Right lobe of liver (tissue), 6 donors: ENCODE measurements around the gene DZIP1. TPM values are rescaled to one million over a fixed set of nuclear protein-coding genes. Genes with fewer than 3 reads are reported as not detected.

Experiments
- ATAC-seq, 4 donors: fragments of 200-7000 bp; cut with Tn5 transposase; one replicate each; pipeline ENCODE4 v1.9.1; 2020; ENCODE audit warnings: mild to moderate bottlenecking in 4 of 4, moderate library complexity in 4 of 4
- DNase-seq, 3 donors: peaks; one replicate each; pipeline ENCODE4 v3.0.0-alpha.2; 2020
- H3K27ac ChIP-seq, 3 donors: fragments of 200-600 bp; one replicate each; pipeline ENCODE4 v1.8.0; 2022
- H3K27me3 ChIP-seq, 2 donors: fragments of 200-600 bp; one replicate each; pipeline ENCODE4 v1.8.0; 2022
- H3K36me3 ChIP-seq, 4 donors: fragments of 200-600 bp; sonication (generic) in 1 of 4; one replicate each; pipeline versions ENCODE4 v1.5.1 to v1.8.0; 2017 to 2022; ENCODE audit warnings: control low read depth in 1 of 4
- H3K4me1 ChIP-seq, 4 donors: fragments of 200-600 bp; sonication (generic) in 1 of 4; one replicate each; pipeline versions ENCODE4 v1.5.1 to v1.8.0; 2017 to 2022; ENCODE audit warnings: control low read depth in 1 of 4
- H3K4me3 ChIP-seq, 3 donors: fragments of 200-600 bp; one replicate each; pipeline ENCODE4 v1.8.0; 2022
- H3K9me3 ChIP-seq, 4 donors: fragments of 200-600 bp; sonication (generic) in 1 of 4; one replicate each; pipeline versions ENCODE4 v1.5.1 to v1.8.0; 2017 to 2022; ENCODE audit warnings: control low read depth in 1 of 4
- CTCF ChIP-seq, 4 donors: fragments of 200-600 bp in 3 of 4; fragments of 450-650 bp in 1 of 4; IDR thresholded peaks; one replicate each; pipeline versions ENCODE4 v1.5.1 to v1.8.0; 2016 to 2022; ENCODE audit warnings: antibody characterized with exemption in 4 of 4, mild to moderate bottlenecking in 2 of 4
- POLR2A ChIP-seq: fragments of 450-650 bp; IDR thresholded peaks from one replicate; pipeline ENCODE4 v1.6.1; 2017; ENCODE audit warnings: antibody characterized with exemption, mild to moderate bottlenecking
- WGBS: methylation state at CpG from one replicate; pipeline ENCODE4 v1.1.6; 2018; ENCODE audit warnings: low coverage, low lambda C conversion rate; ENCODE audit not compliant: insufficient coverage; ENCODE audit errors: missing lambda C conversion rate; 5-methylcytosine and 5-hydroxymethylcytosine counted together
- intact Hi-C, 2 donors: fragments of 100-400 bp; cut with DNase I; formaldehyde crosslinking; loops; one replicate each; pipeline versions ENCODE4 v1.11.2 to v1.14.1; 2022
- total RNA-seq, 6 experiments: library from RNA; depleted of rRNA in 2 of 6; stranded (reverse); fragments of >200 nt in 2 of 6; fragmentation: NEBNext Ultra II Directional in 3 of 6; extraction: Animal tissue kit (Norgen Biotek cat#: 25700) in 3 of 6; gene quantifications; one replicate each; pipeline versions ENCODE4 v1.1.0 to v1.2.4, GENCODE V29; 2016 to 2023
- donor health status: DM: no; HTN: yes; CAD: no.
- donor health status: DM: no; HTN: no; CAD: no.
- donor health status: DM: no; HTN: no; CAD: no.
- donor health status: DM: no; HTN: yes; CAD: no.
- donor health status: DM: no; HTN: yes; CAD: no.

The DZIP1 gene
- total RNA-seq, 6 experiments from 2014 or later, result 0.59 to 1.5 (median 0.94) TPM

- ATAC-seq (no peak), DNase-seq (no peak)
- H3K9me3 ChIP-seq, result no peaks in the 10 kb centered on the region
- no peak overlapping the region for H3K4me3 ChIP-seq
- no peak overlapping the region for H3K27ac ChIP-seq
- WGBS, result 70% methylated on average over 3 of the region's 3 CpGs
- H3K27me3 ChIP-seq, result no peaks in the 10 kb centered on the region
- H3K4me1 ChIP-seq, result no peaks in the 10 kb centered on the region
- no peaks in the 10 kb centered on the region for H3K36me3 ChIP-seq
- no peak for TF ChIP-seq CTCF (IDR thresholded peaks at IDR 0.05)
- no peak for TF ChIP-seq POLR2A
- intact Hi-C loops, result no loop called here
Measured at GRCh38 chr13:95656386-95657015, 12.0 kb upstream of the DZIP1 start.

GRCh38 chr13:95652821-95653220 is 8.3 kb upstream of the DZIP1 start:
- TF ChIP-seq POLR2A (no peak), CTCF (IDR thresholded peaks at IDR 0.05) (no peak)

GRCh38 chr13:95652244-95652764 is 7.8 kb upstream of the DZIP1 start:
- Histone ChIP-seq H3K4me3 (no peak overlapping the region), H3K36me3 (no peaks in the 10 kb centered on the region), H3K27me3 (no peaks in the 10 kb centered on the region), H3K9me3 (no peaks in the 10 kb centered on the region), H3K4me1 (no peaks in the 10 kb centered on the region), H3K27ac (no peak overlapping the region)
- TF ChIP-seq POLR2A (no peak), CTCF (IDR thresholded peaks at IDR 0.05) (no peak)
- ATAC-seq (no peak), DNase-seq (no peak)
- intact Hi-C loops, result no loop called here
- 57% methylated on average over 1 of the region's 1 CpG for WGBS

More at GRCh38 chr13:95652821-95653220, 8.3 kb upstream of the DZIP1 start:
- ATAC-seq (no peak), DNase-seq (no peak)
- intact Hi-C loops, result no loop called here
- WGBS, result 56% methylated on average over 2 of the region's 3 CpGs
- no peaks in the 10 kb centered on the region for H3K36me3 ChIP-seq
- no peak overlapping the region for H3K4me3 ChIP-seq
- H3K27me3 ChIP-seq, result no peaks in the 10 kb centered on the region
- no peaks in the 10 kb centered on the region for H3K9me3 ChIP-seq
- H3K27ac ChIP-seq, result no peak overlapping the region
- H3K4me1 ChIP-seq, result no peaks in the 10 kb centered on the region

- ATAC-seq (no peak), DNase-seq (no peak)
- Histone ChIP-seq H3K27me3 (no peaks in the 10 kb centered on the region), H3K4me1 (no peaks in the 10 kb centered on the region), H3K27ac (no peak overlapping the region), H3K36me3 (no peaks in the 10 kb centered on the region), H3K9me3 (no peaks in the 10 kb centered on the region), H3K4me3 (no peak overlapping the region)
- TF ChIP-seq POLR2A (no peak), CTCF (IDR thresholded peaks at IDR 0.05) (no peak)
- WGBS, result 64% methylated on average over 5 of the region's 5 CpGs
- intact Hi-C loops, result no loop called here
Measured at GRCh38 chr13:95650696-95651095, 6.2 kb upstream of the DZIP1 start.
